GM18870 (cell line): ENCODE results near the gene ZNF570.

Source experiments
- ATAC-seq: cut with Tn5 transposase; IDR thresholded peaks from one replicate; pipeline ENCODE4 v1.9.1; 2021; ENCODE audit warnings: moderate library complexity; ENCODE audit not compliant: unreplicated experiment

ZNF570 gene

GRCh38 chr19:37468961-37469777 is at the start of gene ZNF570:
TSS of gene ZNF570 (plus strand) at chr19:37469356. CDS start at chr19:37470355, 999 bp downstream.
- ATAC-seq: peak; percentile 38

DNA sequence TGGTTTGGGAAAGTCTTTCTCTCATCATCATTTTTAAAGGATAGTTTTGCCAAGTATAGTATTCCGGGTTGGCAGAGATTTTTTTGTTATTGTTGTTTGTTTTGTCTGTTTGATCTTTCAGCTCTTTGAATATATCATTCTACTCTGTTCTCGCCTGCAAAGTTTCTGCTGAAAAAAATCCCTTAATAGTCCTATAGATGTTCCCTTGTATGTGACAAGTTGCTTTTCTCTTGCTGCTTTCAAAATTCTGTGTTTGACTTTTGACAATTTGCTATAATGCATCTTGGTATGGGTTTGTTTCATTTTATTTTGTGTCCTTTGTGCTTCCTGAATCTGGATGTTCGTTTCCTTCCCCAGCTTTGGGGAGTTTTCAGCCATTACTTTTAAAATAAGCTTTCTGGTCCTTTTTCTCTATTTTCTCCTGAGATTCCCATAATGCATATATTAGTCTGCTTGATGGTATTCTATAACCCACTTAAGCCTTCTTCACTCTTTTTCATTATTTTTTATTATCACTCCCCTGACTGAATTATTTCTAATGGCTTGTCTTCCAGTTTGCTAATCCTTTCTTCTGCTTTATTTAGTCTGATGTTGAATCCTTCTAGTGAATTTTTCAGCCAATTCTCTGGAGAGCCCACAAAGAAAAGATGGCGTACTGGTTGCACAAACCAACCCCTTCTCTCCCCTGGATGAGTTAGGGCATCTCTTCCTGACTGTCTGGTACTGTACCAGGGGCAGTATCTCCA is 16.5 kb upstream of the ZNF570 start:
- no peak for ATAC-seq

DNA sequence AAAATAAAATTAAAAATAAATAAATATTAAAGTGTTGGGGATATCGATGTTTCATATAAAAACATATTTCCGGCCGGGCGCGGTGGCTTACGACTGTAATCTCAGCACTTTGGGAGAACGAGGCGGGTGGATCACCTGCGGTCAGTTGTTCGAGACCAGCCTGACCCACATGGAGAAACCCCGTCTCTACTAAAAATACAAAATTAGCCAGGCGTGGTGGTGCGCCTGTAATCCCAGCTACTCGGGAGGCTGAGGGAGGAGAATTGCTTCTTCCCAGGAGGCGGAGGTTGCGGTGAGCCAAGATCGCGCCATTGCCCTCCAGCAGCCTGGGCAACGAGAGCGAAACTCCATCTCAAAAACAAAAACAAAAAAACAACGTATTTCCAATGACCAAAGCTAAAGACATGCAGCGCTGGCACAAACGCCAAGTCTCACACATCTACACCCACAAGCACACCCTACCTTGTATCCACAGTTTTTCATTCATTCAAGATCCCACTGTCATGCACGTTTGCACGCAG is 2.8 kb upstream of the ZNF570 start:
- ATAC-seq: no peak

GRCh38 chr19:37466798-37467607 is 2.2 kb upstream of the ZNF570 start, which contains the start of gene ZNF569:
TSS of gene ZNF569 (minus strand) at chr19:37467444. CDS start at chr19:37444921, 22,523 bp downstream.
- ATAC-seq: peak; percentile 66

DNA sequence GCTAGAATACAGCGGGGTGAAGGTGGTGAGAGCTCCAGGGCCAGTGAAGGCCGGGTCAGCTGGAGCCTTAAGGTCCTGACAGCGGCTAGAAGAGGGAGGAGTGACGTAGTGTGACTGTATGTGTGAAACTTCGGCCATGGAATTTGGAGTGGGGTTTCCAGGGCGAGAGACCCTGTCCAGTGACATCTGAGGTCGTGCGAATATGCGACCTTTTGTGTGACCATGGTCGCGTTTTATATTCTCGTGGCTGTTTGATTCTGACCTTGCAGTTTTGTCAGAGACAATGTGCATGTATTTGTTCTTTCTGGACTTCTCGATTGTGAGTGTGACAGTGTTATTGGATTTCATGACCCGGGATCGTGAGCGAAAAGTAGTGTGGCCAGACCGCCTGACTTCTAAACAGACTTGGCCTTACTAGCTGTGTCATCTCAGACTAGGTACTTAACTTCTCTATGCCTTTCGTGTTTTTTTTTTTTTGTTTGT is 1.5 kb upstream of the ZNF570 start:
- no peak for ATAC-seq

DNA sequence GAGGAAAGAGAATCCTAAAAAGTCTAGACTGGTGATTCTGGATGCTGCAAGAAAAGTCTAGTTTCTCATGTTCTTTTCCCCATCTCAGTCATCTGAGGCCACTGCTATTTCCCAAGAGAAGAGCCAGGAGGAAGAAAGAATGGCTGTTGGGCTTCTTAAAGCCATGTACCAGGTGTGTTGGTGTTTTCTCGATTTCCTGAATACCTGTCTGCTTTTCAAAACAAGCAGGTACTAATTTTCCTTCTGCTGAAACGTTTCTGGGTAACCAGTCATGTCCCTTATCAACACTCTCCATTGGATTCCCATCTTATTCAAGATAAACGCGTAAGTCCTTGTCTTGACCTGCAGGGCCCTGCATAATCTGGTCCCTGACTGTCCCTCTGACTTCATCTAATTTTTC is 1.1 kb downstream of the ZNF570 start:
- ATAC-seq: no peak

DNA sequence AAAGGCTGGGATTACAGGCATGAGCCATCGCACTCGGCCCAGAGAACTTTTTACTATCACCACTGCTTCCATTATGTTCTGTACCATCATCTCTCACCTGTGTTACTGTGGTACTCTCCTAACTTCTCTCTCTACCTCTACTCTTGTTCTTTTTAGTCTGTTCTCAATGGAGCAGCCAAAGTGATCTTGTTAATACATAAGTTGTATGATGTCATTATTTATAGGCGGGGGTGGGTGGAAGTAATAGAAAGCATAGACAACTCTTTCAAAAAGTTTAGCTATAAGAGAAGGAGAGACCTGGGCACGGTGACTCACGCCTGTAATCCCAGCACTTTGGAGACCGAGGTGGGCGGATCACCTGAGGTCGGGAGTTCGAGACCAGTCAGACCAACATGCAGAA is 3.0 kb downstream of the ZNF570 start:
- no peak for ATAC-seq

DNA sequence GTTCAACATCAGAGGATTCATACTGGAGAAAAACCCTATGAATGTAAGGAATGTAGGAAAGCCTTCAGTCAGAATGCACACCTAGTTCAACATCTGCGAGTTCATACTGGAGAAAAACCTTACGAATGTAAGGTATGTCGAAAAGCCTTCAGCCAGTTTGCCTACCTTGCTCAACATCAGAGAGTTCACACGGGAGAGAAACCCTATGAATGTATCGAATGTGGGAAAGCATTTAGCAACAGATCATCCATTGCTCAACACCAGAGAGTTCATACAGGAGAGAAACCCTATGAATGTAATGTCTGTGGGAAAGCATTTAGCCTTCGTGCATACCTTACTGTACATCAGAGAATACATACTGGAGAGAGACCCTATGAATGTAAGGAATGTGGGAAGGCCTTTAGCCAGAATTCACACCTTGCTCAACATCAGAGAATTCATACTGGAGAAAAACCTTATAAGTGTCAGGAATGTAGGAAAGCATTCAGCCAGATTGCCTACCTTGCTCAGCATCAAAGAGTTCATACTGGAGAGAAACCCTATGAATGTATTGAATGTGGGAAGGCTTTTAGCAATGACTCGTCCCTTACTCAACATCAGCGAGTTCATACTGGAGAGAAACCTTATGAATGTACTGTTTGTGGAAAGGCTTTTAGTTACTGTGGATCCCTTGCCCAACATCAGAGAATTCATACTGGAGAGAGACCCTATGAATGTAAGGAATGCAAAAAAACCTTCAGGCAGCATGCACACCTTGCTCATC is 15.4 kb downstream of the ZNF570 start:
- ATAC-seq: no peak

- ATAC-seq: no peak
Observed at GRCh38 chr19:37492213-37492612, 23.1 kb downstream of the ZNF570 start.

GRCh38 chr19:37505958-37506386 is 36.8 kb downstream of the ZNF570 start:
- no peak for ATAC-seq

DNA sequence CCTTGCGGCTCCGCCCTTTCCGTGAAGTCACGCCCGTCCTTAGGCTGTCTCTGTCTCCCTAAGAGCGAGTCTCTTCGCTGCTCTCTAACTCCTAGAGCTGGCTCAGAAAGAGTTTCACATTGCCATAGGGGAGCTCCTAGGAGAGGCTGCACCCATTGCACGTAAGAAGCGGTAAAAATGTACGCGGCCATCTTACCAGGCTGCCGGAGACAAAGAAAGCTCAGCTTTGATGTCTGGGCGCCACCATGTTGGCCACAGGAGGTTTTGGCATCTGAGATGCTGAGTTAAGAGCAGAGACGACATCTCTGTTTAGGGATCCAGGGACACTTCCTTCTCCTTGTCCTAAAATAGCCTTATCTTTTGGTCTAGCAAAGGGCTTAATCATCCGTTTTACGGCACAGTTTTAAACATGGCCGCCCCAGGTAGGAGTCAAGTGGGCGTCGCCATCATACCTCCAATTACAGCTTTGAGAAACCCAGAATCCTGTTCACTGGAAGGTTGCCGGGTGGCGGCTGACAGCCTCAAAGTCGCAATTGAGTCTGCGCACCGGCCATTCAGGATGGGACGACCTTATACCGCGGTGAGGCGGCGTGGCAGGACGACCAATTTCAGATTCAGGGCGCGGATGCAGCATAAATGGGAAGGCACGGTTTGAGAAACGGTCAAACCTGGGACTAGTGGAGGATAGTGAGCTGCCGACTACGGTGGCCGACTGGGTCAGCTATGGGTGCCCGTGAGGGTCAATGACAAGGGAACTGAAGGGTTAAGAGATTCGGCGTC is 37.4 kb downstream of the ZNF570 start, which contains the start of gene ZNF793:
Gene ZNF793, plus strand, starts transcription at position 553 of the 780 bp plus-strand sequence. CDS start 16,501 bp downstream, outside the sequence.
- no peak for ATAC-seq

DNA sequence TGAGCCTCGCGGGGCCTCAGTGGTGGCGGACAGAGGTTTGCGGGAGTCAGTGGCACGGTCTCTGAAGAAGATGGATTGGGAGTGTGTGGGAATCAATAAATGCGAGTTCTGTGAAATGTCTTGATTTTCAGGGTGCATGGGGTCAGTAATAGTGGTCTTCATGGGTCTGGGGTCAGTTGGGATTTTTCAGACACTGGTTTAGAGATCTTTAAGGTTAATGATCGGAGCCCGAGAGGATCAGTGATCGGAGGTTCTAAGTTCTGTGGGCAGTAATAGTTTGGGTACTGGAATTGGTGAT is 38.0 kb downstream of the ZNF570 start:
- ATAC-seq: no peak

GRCh38 chr19:37511186-37511585 is 42.0 kb downstream of the ZNF570 start:
- no peak for ATAC-seq

GRCh38 chr19:37511821-37512220 is 42.7 kb downstream of the ZNF570 start:
- no peak for ATAC-seq

DNA sequence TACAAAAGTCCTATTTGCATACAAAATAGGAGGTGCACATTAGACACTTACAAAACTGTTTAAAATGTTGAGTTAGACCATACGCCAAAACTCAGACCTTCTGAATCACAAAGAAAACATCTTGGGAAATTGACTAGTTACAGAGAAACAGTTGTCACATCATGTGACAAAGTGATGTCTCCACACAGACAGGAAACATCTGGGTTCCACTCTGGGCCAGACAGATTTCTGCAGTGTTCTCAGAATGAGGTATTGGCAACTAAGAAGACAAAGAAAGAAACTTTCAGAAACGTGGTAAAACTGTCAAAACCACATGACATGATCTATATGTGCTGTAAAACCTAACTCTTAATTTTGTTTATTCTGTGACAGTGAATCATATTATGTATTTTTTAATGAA is 44.2 kb downstream of the ZNF570 start:
- ATAC-seq: no peak

DNA sequence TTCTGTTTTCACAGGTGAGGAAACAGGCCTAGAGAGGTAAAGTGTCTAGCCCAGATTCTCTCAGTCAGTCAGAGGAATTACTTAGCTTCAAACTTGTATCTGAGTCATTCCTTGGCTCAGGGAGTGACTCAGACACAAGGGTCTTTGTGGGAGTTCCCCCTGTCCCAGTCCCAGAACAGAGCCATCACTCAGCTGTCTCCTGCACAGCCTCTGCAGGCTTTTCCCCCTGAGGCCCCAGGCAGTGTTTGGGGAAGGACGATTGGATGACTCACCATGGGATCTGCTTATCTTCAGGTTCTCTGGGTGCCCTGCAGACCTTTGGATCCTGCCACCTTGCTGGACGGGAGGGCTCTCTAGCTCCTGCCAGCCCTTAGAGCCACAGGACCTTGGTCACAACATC is 50.7 kb downstream of the ZNF570 start:
- ATAC-seq: no peak

DNA sequence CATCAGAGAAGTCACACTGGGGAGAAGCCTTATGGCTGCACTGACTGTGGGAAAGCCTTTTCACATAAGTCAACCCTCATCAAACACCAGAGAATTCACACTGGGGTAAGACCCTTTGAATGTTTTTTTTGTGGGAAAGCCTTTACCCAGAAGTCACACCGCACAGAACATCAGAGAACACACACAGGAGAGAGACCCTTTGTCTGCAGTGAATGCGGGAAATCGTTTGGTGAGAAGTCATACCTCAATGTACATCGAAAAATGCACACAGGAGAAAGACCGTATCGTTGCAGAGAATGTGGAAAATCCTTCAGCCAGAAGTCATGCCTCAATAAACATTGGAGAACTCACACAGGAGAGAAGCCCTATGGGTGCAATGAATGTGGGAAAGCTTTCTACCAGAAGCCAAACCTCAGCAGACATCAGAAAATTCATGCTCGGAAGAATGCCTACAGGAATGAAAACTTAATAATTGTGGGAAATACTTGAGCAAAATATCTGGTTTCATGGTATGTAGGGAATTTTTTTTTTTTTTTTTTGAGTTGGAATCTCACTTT is 68.3 kb downstream of the ZNF570 start:
- ATAC-seq: no peak
